HPDE6-E6E7 (cell line): ENCODE results near the gene SLC35A1.

Source experiments
- DNase-seq: peaks from one replicate; pipeline ENCODE4 v3.0.0; 2011; ENCODE audit warnings: missing footprints; ENCODE audit errors: extremely low spot score

Gene SLC35A1

GRCh38 chr6:87529221-87529620, 56.4 kb downstream of the SLC35A1 start:
- DNase-seq = no peak

- DNase-seq = no peak
Observed at GRCh38 chr6:87534377-87535047, 61.7 kb downstream of the SLC35A1 start.

- no peak for DNase-seq
Observed at GRCh38 chr6:87538510-87539260, 65.9 kb downstream of the SLC35A1 start.

GRCh38 chr6:87539554-87539953, 66.8 kb downstream of the SLC35A1 start:
- DNase-seq = no peak

- DNase-seq = no peak
Observed at GRCh38 chr6:87540539-87540938, 67.8 kb downstream of the SLC35A1 start.

GRCh38 chr6:87541041-87541440, 68.3 kb downstream of the SLC35A1 start:
- DNase-seq = no peak

- DNase-seq = no peak
Observed at GRCh38 chr6:87541744-87542143, 69.0 kb downstream of the SLC35A1 start.

- DNase-seq = no peak
Observed at GRCh38 chr6:87543696-87544473, 71.1 kb downstream of the SLC35A1 start.

GRCh38 chr6:87544474-87544735, 71.6 kb downstream of the SLC35A1 start:
- DNase-seq = no peak

- no peak for DNase-seq
Observed at GRCh38 chr6:87551799-87552198, 79.0 kb downstream of the SLC35A1 start.

- DNase-seq = no peak
Observed at GRCh38 chr6:87553159-87553765, 80.5 kb downstream of the SLC35A1 start.

GRCh38 chr6:87555506-87555905, 82.7 kb downstream of the SLC35A1 start:
- no peak for DNase-seq

GRCh38 chr6:87558446-87558845, 85.7 kb downstream of the SLC35A1 start:
- DNase-seq = no peak

- no peak for DNase-seq
Observed at GRCh38 chr6:87561017-87561416, 88.2 kb downstream of the SLC35A1 start.
